ENCODE results near the gene BCAR3.

DNA sequence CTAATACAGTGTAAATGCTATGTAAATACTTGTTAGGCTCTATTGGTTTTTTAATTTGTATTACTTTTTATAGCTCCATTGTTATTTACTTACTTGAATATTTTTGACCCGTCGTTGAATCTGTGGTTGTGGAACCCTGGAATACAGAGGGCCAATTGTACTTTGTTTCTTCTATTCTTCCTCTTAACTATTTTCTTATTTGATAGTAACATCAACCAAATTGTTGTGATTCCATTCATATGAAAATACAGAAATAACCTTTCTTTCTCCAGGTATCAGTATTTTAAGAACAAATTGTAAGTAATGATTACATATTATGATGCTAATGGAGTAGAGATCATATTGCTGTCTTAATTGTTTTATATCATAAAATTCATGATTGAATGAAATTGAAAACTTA lies 160.0 kb downstream of the BCAR3 start:
- TF ChIP-seq, protein P1, sequence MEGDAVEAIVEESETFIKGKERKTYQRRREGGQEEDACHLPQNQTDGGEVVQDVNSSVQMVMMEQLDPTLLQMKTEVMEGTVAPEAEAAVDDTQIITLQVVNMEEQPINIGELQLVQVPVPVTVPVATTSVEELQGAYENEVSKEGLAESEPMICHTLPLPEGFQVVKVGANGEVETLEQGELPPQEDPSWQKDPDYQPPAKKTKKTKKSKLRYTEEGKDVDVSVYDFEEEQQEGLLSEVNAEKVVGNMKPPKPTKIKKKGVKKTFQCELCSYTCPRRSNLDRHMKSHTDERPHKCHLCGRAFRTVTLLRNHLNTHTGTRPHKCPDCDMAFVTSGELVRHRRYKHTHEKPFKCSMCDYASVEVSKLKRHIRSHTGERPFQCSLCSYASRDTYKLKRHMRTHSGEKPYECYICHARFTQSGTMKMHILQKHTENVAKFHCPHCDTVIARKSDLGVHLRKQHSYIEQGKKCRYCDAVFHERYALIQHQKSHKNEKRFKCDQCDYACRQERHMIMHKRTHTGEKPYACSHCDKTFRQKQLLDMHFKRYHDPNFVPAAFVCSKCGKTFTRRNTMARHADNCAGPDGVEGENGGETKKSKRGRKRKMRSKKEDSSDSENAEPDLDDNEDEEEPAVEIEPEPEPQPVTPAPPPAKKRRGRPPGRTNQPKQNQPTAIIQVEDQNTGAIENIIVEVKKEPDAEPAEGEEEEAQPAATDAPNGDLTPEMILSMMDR (tag by site-specific recombination; IDR thresholded peaks at IDR 0.05), result no peak
- TF ChIP-seq, protein P2, sequence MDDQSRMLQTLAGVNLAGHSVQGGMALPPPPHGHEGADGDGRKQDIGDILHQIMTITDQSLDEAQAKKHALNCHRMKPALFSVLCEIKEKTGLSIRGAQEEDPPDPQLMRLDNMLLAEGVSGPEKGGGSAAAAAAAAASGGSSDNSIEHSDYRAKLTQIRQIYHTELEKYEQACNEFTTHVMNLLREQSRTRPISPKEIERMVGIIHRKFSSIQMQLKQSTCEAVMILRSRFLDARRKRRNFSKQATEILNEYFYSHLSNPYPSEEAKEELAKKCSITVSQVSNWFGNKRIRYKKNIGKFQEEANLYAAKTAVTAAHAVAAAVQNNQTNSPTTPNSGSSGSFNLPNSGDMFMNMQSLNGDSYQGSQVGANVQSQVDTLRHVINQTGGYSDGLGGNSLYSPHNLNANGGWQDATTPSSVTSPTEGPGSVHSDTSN (CRISPR knock-in tag; IDR thresholded peaks at IDR 0.05), result no peak
- TF ChIP-seq ZNF175 (tag by site-specific recombination; IDR thresholded peaks at IDR 0.05), result no peak
- no peak for TF ChIP-seq HOXD13 (CRISPR knock-in tag; IDR thresholded peaks at IDR 0.05; ENCODE audit: borderline replicate concordance)
- TF ChIP-seq OVOL3 (tag by site-specific recombination; IDR thresholded peaks at IDR 0.05), result no peak
- no peak for TF ChIP-seq WT1 (tag by site-specific recombination; IDR thresholded peaks at IDR 0.05)
- no peak for TF ChIP-seq ZNF692 (tag by site-specific recombination; IDR thresholded peaks at IDR 0.05)
- TF ChIP-seq, protein P3, sequence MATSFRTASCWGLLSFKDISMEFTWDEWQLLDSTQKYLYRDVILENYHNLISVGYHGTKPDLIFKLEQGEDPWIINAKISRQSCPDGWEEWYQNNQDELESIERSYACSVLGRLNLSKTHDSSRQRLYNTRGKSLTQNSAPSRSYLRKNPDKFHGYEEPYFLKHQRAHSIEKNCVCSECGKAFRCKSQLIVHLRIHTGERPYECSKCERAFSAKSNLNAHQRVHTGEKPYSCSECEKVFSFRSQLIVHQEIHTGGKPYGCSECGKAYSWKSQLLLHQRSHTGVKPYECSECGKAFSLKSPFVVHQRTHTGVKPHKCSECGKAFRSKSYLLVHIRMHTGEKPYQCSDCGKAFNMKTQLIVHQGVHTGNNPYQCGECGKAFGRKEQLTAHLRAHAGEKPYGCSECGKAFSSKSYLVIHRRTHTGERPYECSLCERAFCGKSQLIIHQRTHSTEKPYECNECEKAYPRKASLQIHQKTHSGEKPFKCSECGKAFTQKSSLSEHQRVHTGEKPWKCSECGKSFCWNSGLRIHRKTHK (tag by site-specific recombination; IDR thresholded peaks at IDR 0.05), result no peak
- no peak for TF ChIP-seq FEZF1 (tag by site-specific recombination; IDR thresholded peaks at IDR 0.05)
